Activated CD4-positive, alpha-beta T cell treated with anti-CD3 and anti-CD28 coated beads, Interleukin-2, Interleukin-4, amounts not matched to agents 100 ng/mL and 50 ng/mL, durations not matched to agents 16 hours and 8 hours (primary cell): ENCODE results near the gene A2M.
"Not testable (repeated sequence)": the region's sequence is repeated elsewhere in the genome, so short reads cannot be mapped to it uniquely, and the experiment has no call there.

Experiments
- DNase-seq: peaks from one replicate; pipeline ENCODE4 v3.0.0-alpha.2; 2020; ENCODE audit warnings: low spot score

A2M gene

DNA sequence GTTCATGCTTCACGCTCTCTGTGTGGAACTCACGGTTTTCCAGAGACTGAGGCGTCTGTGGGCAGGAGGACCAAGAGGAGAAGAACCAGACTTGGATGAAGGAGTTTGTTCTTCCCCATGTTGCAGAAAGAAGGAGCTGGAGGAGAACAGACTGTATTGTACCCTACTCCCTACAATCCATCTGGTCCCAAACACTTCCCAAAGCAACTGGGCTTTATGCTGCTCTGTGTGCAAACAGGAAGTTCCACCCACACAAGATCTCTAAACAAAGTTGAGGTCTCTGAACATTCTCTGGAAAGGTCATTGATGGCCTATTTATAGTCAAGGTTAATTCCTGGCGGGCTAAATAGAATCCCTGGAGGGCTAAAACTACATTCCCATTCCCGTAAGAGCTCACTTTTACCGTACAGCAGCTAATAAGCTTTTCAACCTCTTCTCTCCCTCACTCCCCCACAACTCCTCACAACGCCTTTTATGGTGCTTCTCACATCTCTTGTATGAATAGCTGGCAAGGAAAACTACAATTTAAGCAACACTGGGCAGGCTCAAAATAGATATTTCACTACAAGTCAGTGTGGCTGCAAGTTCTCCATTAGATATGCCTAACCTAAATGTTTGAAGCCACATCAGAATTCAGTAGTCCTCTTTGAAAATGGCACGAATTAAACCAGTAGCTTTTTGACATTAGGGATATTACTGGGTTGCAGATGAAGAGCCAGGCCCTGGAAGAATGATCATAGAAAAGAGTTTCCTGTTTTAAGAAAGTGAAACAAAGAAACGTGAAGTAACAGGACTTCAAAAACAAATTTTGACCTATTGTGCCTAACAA, at the start of gene A2M:
Gene A2M, minus strand, starts transcription at position 189 of the 829 bp plus-strand sequence. Its CDS starts 70 bp downstream, at position 119.
- no peak for DNase-seq

DNA sequence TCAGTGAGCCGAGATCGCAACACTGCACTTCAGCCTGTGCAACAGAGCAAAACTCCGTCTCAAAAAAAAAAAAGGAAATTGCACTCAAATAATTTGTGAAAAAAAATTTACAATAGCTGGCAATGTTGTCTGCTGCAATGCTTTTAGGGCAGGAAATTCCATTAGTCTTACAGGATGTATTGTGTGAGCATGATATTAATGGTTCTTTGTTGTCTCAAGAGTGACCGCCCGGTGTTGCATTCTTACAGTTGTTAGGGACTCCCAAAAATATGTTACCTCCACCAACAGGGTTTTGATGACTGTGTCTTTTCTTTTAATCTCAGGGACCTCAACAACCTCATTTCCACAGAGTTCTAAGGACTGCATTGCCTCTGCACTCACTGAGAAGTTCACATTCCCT, 47.7 kb upstream of the A2M start:
- no peak for DNase-seq

DNA sequence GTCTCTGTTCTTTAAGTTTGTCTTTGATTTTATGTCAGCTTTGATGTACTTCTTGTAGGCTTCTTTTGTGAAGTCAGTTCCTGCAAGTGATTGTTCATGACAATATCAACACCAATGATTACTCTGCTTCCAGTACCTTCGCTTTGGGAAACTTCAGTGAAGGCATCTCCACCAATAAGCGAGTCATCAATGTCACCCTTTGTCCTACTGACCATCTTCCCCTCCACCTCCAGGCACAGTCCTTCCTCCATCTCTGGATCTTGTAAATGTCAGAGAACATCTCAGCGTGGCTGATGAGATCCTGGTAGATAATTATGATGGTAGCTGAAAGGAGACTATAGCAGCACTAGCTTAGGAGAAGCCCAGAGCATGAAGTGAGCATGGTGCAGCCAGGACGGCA, 40.4 kb upstream of the A2M start:
- no peak for DNase-seq

DNA sequence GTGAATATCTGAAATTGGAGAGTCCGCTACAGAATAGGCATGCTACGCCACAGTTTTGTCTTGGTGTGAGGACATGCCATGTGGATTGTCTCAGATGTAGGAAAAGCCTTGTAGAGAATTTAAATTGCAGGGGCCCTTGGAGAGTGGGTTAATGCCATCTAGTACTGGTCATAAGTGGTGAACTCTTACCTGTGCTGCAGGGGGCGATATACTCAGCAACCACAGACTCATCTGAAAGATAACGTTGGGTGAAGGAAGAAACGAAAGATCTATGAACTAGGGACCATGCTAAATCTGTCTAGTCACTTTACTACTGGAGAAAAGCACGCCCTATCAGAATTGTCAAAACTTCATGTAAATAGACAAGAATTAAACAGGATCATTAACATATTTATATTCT, 33.7 kb upstream of the A2M start:
- no peak for DNase-seq

DNA sequence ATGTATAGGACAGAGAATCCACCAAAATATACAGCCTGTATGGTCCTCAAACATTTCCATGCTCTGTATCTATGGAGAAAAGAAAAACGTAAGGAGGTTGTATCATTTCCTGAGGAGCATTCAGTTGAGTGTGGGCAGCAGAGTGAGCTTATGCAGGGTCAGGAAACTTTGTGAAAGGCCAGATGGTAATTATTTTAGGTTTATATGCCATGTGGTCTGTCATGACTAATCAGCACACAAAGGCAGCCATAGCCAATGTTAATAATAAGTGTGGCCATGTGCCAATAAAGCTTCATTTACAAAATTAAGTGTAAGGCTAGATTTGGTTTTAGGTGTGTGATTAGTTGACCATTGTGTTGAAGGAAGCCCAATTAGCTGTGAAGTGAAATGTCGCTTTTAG, 33.2 kb upstream of the A2M start:
- no peak for DNase-seq

DNA sequence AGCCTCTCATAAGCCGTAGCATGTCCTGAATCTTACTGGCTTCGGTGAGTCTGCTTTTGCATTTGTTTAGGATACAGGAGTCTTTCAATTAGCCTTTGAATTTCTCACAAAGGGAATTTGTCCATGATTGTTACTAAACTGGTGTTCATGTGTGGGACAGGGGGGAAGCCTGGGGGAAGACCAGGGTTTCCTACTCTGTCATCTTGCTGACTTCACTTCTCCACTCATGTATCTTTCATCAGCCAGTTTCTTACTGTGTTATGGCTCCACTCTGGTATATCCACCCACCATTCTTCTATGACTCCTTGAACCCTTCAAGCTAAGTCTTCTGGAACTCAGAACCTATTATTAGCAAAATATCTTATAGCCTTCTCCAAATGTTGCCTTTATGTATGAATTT, 31.7 kb upstream of the A2M start:
- DNase-seq: no peak

DNA sequence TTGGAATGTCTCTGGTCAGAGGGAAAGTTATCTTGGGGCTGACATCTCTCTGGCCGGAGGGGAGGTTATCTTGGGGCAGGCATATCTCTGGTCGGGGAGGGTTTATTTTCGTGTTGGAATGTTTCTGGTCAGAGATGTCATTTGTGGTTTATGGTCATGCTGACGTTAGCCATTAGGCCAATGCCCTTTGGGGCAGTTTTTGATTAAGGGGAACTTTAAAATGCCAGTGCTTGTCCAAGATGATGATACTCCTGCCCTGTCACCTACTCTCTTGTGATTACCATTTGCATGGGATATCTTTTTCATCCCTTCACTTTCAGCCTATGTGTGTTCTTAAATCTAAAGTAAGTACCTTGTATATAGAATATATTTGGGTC, 29.0 kb upstream of the A2M start:
- DNase-seq: no peak

DNA sequence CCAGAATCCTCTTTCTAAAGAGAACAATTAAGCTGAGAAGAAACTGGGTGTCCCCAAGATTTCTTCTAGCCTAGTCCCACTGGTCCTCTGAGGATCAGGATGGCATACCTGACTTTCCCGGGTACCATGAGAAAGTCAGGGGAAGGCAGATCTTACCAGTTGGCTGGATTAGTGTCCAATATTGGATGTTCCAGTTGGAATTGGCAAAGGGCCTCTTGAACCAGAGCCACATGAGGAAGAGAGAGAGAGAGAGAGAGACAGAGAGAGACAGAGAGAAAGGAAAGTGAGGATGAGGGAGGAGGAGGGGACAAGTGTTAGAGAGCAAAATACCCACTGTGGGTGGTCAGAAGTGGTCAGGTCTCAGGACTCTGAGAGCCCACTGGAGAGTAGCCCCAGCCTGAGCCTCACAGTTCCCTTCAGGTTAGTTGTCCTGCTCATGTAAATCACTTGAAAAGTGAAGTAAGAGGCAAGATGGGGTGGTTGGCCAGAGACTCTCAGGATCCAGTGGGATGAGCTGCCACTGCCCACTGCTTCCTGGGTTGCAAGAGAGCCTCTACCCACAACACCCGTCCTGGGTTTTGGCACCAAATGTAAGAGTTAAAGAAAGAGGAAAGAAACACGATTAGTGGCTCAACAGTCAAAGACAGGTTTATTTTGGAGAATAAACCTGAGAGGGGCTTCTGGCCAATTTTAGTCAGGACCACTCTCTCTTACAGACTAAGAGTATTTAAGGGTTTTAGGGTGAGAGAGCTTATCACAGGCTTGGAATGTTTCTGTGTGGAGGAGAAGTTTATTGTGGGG, 28.4 kb upstream of the A2M start:
- DNase-seq: no peak

DNA sequence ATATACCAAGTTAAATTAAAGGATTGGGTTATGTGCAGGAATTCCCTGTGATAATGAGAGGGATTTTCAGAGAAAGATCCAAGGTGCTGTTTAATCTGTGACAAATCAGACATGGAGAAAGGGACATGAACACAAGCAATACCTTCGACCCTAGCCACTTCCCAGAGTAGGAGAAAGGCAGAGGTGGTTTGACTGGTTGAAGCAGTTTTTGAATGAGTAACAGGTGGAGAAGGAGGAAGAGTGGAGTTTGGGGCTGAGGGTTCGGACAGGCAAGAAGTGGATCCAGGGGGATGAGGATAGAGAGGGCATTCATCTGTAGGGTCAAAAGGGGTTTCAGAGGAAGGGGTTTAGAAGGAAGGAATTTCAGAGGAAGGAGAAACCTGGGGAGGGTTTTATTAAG, 27.4 kb upstream of the A2M start:
- no peak for DNase-seq

DNA sequence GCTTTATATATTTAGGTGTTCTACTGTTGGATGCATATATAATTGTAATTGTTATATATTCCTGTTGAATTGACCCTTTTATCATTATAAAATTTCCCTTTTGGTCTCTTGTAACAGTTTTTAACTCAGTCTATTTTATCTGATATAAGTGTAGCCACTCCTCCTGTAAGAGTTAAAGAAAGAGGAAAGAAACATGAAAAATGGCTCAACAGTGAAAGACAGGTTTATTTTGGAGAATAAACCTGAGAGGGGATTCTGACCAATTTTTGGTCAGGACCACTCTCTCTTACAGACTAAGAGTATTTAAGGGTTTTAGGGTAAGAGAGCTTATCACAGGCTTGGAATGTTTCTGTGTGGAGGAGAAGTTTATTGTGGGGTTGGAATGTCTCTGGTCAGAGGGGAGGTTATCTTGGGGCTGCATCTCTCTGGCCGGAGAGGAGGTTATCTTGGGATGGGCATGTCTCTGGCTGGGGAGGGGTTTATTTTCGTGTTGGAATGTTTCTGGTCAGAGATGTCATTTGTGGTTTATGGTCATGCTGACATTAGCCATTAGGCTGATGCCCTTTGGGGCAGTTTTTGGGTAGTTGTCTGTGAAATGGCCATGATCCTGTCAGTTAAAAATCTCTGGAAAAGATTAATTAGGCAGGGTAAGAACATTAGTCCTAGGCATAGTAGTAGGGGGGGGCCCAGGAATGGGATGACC, 24.0 kb upstream of the A2M start:
- not testable (repeated sequence) for DNase-seq

DNA sequence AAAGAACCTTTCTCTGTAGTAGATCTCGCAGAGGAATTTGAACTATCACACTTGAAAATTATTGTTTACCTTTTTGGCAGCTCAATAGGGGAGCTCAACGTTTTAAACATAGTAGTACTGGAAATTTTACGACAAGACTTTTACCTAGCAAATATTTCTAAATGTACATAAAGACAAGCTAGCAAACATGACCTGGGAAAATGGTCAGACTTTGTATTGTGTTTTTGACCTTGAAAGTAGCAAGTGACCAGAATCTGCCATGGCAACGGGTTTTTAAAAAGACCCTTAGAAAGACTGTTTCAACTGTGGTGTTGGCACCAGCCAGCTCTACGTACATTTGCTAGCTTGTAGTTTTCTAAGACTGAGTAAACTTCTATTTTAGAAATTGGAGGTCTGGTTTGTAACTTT, 20.2 kb upstream of the A2M start:
- no peak for DNase-seq

DNA sequence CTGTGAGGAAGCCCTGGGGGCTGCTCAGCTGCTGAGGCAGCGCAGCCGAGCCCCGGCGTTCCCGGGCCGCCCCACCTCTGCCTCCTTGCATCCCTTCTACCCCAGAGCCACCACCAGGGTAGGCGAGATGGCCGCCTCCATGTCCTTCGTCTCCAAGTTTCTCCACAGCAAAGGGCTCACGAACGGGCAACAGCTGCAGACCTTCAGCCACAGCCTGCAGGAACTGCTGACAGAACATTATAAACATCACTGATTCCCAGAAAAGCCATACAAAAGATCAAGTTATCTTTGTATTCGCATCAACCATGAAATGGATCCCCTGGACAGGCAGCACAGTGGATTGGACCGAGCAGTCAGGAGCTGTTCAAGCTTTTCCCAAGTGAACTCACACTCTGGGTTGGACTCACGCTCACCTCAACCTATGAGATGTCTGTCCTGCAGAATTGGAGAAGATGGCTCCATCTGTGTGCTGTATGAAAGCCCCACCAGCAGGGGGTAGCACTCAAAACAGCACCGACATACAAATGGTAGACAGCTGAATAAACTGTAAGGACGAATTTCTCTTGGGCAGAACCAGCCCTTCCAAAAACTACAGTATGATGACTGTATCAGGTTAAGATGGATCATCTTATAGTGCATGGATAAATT, 19.4 kb upstream of the A2M start:
- peak; percentile 9 for DNase-seq

DNA sequence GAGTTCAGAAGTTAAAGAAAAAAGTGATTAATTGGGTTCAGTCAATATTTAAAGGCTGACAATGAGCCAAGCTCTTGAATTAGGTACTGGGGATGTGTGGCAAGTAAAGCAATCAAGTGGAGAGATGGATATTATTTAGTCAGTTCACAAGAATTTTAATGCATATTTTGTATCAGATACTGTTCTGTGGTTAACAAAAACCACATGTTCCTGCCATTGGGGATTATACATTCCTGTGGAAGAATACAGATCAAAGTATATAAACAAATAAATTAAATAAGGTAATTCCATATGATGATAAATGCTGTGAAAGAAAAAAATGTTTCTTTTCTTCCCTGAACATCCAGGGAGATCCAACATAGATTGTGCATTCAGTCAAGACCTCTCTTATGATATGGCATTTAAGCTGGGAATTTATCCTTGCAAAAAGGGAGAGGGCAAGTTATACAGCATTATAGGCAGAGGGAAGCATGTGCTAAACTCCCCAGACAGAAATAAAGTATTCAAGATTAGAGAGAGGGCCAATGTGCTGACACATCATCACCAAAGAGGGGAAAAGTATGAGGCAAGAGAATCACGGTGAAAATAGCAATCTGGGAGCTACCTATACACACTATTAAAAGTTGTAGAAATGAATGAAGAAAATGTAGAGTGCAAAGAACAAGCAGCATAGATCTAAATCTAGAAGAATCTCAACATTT, 17.6 kb upstream of the A2M start:
- no peak for DNase-seq

DNA sequence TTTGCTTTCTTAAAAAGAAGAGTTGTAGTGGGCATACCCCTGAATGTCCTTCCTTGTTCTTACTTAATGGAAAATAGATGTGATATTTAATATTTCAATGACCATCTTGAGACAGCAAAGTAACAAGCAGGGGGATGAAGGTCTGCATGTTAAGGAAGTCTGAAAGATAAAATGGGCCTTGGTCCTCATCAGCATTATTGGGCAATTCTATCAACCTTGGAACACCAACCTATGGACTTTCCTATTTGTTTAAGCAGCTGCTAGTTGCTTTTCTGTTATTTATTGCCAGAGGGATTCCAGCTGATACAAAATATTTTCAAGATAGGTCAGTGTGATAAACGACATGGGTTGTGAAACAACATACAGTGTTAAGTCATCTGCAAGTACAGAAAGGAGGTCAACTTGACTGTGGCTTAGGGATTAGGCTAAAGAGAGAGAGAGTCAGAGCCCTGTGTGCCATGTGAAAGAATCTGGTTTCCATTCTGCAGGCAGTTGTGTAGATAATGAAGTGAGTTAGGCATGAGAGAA, 16.4 kb upstream of the A2M start:
- DNase-seq: no peak

DNA sequence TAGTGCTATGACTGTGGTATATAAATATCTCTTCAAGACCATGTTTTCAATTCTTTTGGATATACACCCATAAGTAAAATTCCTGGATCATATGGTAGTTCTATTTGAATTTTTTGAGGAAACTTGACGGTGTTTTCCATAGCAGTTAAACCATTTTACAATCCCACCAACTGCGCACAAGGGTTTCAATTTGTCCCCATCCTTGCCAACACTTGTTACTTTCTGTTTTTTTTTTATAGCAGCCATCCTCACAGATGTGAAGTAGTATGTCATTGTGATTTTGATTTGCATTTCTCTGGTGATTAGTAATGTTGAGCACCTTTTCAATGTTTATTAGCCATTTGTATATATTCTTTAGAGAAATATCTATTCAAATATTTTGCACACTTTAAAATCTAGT, 14.5 kb upstream of the A2M start:
- no peak for DNase-seq

DNA sequence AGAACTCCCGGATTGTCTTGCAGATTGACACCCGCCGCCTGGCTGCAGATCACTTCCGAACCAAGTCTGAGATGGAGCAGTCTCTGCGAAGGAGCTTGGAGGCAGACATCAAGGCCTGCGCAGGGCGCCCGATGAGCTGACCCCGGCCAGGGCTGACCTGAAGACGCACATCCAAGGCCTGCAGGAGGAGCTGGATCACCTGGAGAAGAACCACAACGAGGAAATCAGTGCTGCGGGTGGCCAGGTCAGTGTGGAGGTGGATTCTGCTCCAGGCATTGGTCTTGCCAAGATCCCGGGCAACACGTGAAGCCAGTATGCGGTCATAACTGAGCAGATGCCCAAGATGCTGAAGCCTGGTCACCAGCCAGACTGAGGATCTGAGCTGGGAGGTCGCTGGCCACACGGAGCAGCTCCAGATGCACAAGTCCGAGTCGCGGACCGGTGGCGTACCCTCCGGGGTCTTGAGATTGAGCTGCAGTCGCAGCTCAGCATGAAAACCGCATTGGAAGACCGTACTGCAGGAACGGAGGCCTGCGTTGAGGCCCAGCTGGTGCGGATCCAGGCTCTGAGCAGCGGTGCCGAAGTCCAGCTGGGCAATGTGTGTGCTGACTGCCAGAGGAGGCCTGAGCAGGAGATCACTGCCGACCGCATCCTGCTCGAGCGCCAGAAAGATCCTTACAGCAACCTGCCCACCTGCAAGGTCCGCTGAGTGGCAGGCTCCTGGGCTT, 12.4 kb upstream of the A2M start:
- no peak for DNase-seq

DNA sequence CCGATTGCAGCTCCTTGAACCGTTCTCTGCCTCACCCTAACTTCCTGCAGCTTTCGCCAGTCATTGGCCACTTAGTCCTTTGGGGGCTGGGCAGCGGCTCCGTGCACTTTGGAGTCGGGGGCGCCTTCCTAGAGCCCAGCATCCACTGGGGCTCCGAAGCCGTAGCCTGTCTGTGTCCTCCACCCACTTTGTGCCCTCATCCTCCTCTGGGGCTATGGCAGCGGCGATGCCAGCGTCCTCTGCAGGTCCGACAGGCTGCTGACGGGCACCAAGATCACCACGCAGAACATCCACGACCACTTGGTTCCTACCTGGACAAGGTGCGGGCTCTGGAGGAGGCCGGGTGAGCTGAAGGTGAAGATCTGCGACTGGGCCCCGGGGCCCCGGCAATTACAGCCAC, 11.8 kb upstream of the A2M start:
- no peak for DNase-seq

DNA sequence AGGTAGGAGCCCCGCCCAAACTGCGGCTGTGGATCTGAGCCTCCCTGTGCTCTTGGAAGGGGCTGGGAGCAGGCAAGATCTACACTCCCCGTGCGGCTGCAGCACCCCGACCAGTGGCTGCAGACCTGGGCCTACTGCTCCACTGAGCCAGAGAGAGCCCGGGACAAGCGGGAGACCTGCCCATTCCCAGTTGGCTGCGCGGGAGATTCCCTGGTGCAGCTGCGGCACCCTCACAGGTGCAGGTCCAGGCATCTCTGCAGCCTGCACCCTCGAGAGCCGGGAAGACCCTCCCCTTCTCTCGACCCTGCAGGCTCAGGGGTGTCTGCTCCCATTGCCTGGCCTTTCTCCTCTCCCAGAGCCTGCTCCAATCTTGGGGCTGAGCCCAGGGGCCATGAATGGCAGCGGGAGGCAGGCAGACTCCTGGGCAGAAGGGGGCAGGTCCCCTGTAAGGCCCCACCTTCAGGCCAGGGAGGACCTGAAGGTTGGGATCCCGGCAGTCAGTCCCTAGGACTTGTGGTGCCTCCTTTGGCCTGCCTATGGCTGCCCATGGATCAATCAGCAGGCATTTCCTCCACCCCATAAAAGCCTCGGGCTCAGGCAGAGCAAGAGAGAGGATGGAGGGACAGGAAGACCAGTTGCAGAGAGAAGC, 8.8 kb upstream of the A2M start:
- no peak for DNase-seq

DNA sequence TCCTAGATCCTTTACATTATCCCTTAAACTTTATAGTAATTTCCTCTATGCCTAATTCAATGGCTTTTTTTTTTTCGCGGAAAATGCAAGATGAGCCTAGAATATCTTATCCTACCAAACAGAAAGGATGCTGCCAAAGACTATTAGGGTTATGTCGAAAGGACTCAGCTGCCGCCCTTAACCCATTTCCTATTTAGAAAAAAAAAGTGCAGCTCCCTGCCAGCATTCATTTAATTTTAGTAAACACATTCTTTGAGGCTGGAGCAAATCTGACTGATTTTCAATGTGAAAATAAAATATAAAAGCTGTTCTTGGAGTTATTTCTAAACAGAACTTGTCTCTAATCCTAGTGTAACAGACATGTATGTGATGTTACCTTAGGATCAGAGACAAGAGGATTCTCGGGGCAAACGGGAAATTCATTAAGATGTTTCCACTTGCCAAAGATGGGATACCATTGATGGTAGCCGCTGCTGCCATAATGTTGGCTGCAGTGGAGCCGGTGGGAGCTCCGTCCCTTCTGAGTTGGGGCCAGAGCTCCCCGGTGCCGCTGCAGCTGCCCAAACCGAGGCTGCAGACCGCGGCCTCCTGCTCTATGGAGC, 8.2 kb upstream of the A2M start:
- DNase-seq: no peak

DNA sequence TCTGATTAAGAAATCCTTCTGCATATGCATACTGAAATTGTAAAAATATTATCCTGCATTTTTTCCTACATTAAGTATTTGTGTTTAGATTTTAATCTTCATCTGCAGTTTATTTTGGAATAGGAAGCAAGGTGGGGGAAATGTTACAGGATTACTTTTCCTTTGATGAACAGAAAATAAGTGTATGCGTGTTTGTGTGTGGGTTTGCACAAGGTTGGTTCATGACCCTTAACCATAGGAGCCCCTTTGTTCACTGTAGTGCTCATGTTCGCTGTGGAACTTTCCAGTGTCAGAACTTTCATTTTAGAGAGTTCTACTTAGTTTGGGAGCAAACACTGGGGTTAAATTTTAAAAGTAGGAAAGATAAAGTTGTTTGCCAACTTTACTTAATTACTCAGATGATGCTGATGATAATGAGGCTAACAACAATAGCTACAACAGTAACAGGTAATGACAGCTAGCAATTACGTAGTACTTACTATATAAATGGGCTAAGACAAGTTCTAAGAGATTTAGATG, 6.4 kb upstream of the A2M start:
- no peak for DNase-seq
